NCI-H226 (cell line): ENCODE data around the gene KRTAP10-4.
"Not testable (repeated sequence)": the region's sequence is repeated elsewhere in the genome, so short reads cannot be mapped to it uniquely, and the experiment has no call there.

Experiments
- DNase-seq: peaks from one replicate; pipeline ENCODE4 v3.0.0-alpha.2; 2015

KRTAP10-4 gene

DNA sequence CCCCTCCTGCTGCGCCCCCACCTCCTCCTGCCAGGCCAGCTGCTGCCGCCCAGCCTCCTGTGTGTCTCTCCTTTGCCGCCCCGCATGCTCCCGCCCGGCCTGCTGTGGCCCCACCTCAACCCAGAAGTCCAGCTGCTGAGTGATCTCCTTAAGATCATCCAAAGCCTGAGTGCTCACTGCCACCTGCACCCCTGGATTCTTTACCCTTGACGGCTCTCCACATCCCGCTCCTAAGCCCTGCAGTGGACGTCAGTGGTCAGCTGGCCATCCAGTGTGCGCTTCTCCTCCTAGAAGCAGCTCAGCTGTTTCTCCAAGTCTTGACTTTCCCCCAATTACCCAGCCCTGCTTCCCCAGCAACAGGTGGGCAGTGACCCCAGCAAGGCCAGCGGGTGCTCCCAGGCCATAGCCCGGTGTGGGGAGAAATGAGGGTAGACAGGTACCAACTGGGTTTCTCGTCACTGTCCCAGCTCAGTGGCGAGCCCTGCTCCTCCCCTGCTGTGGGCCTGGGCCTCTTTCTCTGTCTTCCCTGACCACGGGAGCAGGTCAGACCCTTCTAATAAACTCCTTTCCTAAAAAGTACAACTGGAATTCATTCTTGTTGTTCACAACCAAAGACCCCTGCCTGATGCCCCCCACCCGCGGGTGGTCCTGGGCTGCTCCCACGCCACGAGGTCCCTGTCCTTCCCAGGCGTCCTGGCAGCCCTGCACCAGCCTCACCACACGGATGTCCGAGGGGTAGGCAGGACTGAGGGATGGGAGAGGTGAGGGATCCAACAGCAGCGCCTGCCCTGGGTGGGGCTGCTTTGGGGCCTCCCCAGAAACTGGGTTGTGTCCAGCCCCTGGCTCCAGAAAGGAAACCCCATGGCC, 28.3 kb downstream of the KRTAP10-4 start:
- DNase-seq, result no peak

DNA sequence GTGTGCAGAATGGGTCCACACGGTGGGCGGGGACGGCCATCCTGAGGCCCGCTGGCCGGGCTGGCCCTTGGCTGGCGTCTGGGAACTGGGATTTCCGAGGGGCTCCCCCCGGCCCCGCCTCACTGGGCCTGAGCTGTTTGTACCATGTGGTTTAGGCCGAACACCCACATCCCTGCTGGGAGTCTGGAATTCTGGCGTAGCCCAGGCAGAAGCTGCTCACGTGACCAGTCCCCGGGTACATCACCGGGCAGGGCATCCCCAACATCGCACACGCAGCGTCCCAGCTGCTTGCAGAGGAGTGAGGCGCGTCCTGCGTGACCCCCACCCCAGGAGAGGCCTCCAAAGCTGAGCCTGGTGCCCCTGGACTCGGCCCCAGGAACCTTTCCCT, 28.9 kb downstream of the KRTAP10-4 start:
- no peak for DNase-seq

DNA sequence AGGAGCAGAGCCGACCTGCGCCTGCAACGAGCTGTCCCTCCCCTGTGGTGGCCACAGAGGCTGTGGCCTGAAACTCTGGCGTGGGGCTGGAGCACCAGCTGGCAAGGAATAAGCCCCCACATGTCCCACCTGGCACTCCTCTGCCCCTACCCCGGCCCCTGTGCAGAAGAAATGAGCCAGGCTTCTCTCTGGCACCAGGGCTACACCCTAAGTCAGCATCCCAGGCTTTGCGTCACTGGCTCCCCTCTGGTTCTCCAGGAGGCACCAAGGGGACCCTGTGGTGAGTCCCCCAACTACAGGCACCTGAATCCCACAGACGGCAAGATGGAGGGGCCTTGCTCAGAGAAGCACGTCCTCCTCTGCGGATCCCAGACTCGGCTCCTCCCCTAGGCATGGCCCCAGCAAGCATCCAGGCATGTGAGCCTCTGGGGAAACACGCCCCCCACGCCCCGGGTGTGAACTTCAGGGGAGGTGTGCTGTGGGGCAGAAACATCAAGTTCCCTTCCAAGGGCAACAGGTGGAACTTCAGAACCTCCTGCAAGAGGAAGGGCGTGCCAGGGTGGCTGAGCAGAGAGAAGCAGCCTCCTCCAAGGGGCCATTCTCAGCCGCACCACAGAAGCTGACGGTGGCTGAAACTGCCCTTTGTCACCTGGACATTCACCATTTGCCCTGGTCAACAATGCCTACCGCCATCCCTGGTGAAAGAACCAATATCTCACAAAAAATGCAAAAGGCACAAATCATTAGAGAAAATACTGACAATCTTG, 29.8 kb downstream of the KRTAP10-4 start:
- DNase-seq, result no peak

DNA sequence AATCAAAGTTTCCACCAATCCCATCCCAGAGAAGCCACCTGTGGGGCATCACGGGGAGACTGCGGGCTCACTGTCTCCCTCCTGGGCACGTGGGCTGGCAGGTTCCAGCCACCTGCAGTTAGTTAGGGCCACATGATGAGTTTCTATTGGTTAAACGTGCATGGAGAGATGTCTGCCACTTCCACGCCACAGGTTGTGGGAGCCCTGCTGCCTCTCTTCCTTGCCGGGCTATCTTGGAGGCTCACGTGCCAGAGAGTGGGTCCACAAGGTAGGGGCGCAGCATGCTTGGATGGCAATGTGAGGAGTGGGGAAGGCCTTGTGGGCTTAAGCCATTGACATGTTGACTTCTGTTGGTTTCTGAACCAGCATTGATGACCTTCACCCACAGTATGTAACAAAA, 30.4 kb downstream of the KRTAP10-4 start:
- no peak for DNase-seq

DNA sequence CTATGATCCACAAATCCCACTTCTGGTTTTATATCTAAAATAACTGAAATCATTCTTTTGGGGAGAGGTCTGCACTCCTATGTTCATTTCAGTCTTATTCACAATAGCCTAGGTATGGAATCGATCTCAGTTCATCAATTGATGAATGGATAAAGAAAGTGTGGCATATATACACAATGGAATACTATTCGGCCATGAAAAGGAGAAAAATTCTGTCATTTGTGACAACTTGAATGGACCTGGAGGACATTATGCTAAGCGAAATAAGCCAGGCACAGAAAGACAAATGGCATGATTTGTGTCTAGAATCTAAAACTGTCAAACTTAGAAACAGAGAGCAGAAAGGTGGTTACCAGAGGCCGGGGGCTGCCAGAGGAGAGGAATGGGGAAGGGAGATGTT, 33.0 kb downstream of the KRTAP10-4 start:
- DNase-seq, result no peak

DNA sequence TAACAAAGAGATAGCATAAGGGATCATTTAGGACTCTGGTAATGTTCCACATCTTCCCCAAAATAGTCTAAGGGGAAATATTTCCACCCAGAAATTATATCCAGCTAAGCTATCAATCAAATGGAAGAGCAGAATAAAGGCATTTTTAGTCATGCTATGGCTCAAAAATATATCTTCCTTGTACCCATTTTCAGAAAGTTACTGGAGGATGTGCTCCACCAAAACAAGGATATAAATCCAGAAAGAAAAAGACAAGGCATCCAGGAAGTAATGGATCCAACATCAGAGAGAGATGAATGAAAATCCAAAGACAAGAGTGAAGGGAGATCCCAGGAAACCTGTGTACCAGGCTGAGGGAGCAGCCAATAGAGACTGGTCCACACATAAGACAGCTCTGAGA, 35.7 kb downstream of the KRTAP10-4 start:
- DNase-seq, result no peak

DNA sequence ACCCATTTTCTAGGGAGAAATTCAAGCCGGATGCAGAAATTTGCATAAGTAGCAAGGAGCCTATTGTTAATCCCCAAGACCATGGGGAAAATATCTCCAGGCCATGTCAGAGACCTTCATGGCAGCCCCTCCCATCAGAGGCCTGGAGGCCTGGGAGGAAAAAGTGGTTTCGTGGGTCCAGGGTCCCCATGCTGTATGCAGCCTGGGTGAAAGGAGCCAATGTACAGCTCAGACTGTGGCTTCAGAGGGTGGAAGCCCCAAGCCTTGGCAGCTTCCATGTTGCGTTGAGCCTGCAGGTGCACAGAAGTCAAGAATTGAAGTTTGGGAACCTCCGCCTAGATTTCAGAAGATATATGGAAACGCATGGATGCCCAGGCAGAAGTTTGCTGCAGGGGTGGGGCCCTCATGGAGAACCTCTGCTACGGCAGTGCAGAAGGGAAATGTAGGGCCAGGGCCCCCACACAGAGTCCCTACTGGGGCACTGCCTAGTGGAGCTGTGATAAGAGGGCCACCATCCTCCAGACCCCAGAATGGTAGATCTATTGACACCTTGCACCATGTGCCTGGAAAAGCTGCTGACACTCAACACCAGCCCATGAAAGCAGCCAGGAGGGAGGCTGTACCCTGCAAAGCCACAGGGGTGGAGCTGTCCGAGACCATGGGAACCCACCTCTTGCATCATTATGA, 36.8 kb downstream of the KRTAP10-4 start:
- not testable (repeated sequence) for DNase-seq

DNA sequence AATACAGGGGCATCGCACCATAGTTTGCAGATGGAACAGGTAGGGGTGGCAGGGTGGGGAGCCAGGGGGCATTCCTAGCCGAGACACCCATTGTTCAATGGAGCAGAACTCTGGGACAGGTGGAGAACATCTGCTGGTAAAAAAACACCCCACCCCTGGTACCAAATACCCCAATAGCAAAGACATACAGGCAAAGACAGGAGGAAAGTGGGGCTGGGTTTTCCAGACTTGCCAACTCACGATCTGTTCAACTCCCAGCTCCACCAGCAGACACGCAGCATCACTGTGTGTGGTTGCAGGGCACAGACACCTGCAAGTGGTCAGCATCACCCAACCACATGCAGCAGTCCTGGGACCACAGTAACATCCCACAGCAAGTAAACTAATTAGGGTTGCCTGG, 38.0 kb downstream of the KRTAP10-4 start:
- DNase-seq, result no peak

DNA sequence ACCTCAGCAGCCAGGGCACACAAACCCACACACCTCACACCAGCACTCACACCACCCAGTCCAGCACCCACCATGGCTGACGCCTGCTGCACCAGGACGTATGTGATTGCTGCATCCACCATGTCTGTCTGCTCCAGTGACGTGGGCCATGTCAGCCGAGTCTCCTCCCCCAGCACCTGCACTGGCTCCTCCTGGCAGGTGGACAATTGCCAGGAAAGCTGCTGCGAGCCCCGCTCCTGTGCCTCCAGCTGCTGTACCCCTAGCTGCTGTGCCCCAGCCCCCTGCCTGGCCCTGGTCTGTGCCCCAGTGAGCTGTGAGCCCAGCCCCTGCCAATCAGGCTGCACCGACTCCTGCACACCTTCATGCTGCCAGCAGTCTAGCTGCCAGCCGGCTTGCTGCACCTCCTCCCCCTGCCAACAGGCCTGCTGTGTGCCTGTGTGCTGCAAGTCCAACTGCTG, 38.5 kb downstream of the KRTAP10-4 start, which contains the start of gene KRTAP10-8:
Gene KRTAP10-8 (plus strand): TSS at position 51 of the 458 bp plus-strand sequence. CDS start 22 bp downstream, at position 73.
- DNase-seq, result no peak

DNA sequence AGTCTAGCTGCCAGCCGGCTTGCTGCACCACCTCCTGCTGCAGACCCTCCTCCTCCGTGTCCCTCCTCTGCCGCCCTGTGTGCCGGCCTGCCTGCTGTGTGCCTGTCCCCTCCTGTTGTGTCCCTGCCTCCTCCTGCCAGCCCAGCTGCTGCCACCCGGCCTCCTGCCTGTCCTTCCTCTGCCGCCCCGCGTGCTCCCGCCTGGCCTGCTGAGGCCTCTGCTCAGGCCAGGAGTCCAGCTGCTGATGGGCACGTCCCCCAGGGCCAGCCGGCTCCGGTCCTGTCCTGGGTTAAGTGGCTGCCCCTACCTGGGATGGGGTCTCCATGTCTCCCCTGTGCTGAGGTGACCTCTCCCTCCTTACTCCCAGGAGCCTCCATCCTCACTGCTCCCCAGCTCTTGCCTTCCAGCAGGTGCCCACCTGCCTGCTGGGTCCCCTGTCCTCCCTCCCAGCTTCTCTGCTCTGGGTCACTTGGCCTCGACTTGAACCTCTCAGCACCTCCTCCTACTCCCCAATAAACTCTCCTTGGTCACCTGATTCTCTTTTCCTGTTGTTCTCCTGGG, 39.2 kb downstream of the KRTAP10-4 start:
- DNase-seq, result no peak

DNA sequence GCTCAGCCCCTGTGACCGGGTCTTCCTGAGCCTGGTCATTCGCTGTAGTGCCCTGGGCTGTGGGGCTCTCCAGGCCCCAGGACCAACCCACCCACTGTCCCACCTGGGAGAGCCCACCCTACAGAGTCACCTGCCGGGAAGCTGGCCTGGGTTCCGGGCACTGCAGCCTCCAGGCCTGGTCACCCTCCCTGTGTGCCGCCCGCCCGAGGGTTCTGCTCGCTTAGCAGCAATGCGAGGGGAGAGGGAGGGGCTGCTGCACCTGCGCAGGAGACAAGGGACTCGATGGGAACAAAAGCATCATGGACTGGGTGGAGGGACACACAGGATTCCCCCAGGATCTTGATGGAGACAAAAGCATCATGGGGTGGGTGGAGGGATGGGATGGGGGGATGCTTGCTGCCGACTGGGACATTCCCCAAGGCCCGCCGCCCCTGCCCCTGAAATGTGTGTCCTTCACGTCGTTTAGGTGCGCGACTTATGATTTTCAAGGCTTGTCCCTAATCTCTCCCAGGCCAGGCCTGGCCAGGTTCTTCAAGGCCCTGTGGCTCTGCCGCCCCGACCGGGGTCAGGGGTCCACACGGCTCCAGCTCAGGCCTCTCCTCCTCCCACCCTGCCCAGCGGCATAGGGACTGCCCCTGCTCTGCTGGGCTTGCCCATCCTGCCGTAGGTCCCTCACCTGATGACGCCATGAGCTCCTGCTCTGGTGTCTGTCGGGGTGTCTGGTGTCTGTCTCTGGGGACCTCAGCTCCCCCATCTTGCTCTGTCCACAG, 40.0 kb downstream of the KRTAP10-4 start:
- DNase-seq, result no peak

DNA sequence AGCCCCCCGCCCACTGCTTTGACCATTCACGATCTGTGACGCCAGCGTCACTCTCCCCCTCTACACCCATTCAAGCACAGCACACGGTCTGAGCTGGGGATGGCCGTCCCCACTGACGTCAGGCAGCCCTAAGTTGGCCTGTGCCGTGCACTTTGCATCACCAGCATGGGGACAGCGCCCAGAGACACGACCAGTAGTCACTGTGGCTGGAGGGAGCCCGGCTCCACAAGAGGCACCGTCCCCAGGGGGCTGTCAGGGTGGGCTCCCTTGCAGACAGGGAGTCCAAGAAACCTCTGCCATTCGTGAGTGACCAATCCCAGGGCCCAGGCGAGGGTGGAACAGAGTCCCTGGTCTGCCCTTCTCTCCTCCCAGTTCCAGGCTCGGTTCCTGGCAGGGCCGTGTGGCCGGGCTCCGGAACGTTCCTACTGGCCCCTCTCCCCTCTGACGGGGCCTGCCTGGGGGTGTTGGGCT, 40.7 kb downstream of the KRTAP10-4 start:
- DNase-seq, result no peak

DNA sequence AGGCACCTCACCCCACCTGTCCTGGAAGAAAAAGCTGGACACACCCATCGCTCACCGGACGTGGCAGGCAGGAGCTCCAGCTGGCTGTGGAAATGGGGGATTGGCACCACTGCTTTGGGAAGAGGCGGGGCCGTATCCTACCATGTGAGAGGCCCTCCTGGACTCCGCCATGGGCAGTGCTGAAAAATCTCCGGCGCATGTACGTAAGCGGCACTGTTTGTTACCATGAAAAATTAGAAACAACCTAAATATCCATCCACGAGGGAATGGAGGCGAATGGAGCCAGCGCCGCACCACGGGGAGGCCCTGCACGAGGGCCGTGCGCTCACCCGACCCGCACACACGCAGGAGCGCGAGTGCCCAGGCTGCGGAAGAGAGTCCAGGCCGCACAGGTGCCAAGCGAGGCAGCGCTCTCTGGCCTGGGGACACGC, 41.4 kb downstream of the KRTAP10-4 start:
- DNase-seq, result no peak

GRCh38 chr21:44615466-44615865, 41.9 kb downstream of the KRTAP10-4 start:
- no peak for DNase-seq

DNA sequence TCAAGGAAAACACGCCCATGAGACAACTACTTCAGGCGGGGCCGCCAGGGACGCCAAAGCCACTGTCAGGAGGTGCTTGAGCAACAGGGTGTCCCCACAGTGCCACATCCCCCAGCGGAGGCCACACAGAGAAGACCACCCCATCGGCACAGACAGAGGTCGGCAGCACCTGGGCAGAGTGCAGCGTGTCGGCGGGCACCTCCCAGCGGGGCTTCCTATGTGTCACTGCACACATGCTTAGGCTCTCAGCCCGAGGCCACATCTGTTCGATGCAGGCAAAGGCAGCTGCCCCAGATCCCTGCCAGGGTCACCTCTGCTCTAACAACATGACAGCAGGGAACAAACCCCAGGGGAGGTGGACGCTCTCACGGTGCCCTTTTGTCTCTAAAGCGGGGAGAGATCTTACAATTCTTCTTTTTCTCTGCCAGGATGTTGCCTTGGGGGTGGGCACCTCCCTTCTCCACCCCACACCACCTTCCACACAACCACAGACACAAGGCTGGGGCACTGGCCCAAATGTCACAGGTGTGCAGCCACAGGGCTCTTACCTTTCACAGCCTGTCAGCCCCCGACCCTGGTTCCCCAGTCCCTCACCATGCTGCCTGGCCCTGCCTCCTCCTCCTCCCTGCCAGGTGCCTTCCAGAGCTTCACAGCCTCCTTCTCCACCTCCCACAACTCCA, 42.5 kb downstream of the KRTAP10-4 start:
- no peak for DNase-seq

DNA sequence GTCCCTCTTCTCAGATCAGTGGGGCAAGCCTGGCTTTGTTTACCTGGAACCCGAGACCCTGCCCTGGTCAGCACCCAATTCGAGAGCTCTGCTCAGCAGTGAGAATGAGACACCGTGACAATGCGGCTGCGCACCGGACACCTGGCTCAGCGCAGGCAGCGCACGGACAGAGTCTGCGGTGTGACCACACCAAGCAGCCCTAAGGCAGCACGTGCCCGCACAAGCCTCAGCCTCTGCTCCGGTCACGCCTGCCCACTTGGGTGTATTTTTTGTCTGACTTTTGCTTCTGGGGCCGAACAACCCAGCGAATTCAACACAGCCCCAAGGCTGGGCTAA, 43.0 kb downstream of the KRTAP10-4 start:
- DNase-seq, result no peak

- no peak for DNase-seq
Observed at GRCh38 chr21:44617071-44617501, 43.6 kb downstream of the KRTAP10-4 start.

DNA sequence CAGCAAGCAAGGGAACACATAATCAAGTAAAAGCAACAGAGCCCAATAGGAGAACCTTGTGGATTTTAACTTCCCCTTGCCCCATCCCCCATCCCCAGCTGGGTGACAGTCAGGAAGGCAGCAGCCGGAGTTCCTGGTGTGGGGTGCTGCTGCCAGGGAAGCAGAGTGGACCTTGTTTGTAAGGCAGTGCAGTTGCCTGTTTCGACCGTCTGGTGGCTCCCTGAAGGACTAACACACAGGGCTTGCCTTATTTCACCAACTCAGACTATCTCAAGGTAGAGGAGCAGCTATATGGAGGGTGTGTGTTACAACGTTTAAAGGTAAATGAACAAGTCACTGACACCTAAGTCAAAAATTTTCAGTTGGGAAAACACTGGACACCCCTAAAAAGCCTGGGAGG, 45.0 kb downstream of the KRTAP10-4 start:
- no peak for DNase-seq

DNA sequence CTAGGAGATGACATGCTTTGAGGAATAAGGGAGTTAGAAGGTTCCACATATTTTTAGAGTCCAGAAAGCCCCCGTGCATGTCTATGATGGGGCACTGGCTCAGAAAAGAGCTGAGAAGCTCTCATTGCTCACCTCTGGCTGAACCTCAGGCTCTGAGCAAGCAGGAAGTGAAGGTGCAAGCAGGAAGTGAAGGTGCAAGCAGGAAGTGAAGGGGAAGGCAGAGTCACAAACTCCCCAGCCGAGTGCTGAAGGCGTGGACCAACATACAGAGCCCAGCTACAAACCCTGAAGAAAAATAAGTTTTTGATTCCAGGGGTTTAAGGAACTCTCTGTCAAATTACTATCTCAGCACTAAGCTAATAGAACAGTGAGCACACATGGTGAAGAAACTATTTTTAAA, 45.4 kb downstream of the KRTAP10-4 start:
- DNase-seq, result no peak

DNA sequence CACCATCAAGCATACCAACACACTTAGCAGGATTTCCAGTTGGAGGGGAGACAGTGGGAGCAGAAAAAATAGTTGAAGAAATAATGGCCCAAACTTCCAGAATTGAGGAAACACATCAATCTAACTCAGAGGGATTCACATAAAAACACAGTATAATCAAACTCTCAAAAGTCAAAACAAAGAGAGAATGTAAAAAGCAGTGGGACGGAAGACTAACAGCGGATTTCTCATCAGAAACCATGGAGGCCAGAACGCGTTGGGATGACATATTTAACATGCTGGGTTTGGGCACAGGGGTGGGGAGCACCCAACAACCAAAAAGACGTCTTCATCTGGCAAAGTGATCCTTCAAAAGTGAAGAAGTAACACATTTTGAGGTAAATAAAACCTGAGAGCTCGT, 46.4 kb downstream of the KRTAP10-4 start:
- no peak for DNase-seq

DNA sequence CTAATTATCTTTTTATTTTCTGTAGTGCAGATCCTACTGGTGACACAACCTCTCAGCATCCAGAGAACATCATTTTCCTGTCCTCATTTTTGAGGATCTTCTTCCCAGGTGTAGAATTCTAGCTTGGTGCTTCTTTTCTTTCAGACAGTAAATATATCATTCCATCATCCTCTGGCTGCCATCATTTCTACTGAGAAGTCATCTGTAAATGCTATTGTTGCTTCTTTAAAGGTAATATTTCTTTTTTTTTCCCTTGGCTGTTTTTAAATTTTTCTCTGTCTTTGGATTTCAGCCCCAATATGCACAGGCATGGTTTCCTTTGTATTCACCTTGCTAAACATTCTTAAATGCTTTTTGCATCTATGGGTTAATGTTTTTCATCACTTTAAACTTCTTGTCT, 50.0 kb downstream of the KRTAP10-4 start:
- DNase-seq, result no peak
